ENCODE results near the gene RPLP2.

DNA sequence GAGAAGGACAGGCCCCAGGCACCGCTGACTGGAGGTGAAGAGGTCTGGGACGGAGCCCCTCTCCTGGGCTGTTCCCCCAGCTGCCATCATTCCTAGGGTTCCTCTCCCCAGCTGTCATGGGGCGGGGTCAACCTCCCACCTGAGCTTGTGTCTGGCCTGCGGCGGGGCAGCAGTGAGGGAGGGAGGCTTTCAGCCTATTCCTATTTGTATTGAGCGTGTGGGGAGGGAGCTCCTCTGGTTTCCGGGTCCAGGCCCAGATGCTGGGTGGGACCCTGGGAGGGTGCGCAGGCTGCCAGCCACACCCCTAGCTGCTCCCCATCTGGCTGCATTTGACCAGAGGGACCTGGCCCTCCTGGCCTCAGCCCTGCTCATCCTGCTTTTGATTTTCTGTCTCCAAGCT is 46.6 kb downstream of the RPLP2 start:
- no peak for TF ChIP-seq POLR2A (IDR thresholded peaks at IDR 0.05; ENCODE audit: low read length)
- TF ChIP-seq GATA1 (IDR thresholded peaks at IDR 0.05; ENCODE audit: low read depth, low read length), result no peak
